GM21390 (cell line): ENCODE data around the gene SMIM13.

ENCODE experiments used
- ATAC-seq: cut with Tn5 transposase; IDR thresholded peaks from one replicate; pipeline ENCODE4 v1.9.1; 2021; ENCODE audit not compliant: unreplicated experiment

SMIM13 gene

DNA sequence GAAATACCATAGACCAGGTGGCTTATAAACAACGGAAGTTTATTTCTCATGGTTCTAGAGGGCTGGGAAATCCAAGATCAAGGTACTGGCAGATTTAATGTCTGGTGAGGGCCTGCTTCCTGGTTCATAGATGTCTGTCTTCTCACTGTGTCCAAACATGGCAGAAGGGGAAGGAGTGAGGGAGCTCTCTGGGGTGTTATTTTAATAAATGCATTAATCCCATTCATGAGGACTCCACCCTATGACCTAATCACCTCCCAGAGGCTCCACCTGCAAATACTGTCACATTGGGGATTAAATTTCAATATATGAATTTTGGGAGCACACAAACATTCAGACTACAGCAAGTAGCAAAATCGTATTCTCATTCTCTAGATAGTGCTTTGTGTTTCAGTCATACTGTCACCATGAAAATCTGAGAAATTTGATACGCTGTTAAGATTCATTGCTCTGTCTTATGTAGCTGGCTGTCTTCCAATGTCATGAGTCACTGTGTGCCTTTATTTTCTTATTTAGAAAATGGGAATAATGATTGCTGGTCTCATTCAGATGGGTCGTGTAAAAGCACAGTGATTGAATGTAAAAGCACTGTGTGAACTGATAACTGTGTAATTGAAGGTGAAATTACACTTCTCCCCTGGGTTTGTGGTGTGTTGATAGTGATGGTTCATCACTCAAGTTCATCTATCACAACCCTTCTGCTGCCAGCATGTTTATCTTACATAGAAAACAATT is 26.8 kb downstream of the SMIM13 start:
- ATAC-seq, result no peak

DNA sequence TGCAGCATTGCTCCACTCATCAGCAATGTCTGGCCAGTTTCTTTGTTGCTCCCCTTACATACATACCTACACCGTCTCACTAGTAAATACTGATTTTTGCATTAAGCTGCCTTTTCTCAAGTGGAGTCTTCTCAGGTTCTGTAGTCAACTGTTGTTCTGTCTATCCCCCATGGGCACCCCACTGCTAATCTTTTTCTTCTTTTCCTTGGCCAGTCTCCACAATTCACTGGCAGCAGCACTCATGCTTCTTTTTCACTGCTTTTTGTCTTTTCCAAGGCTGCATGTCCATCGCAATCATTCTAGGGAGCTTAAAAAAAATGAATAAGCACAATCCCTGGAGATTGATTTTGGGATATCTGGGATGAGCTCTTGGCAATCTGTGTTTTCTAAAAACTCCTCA is 28.2 kb downstream of the SMIM13 start:
- ATAC-seq, result no peak

DNA sequence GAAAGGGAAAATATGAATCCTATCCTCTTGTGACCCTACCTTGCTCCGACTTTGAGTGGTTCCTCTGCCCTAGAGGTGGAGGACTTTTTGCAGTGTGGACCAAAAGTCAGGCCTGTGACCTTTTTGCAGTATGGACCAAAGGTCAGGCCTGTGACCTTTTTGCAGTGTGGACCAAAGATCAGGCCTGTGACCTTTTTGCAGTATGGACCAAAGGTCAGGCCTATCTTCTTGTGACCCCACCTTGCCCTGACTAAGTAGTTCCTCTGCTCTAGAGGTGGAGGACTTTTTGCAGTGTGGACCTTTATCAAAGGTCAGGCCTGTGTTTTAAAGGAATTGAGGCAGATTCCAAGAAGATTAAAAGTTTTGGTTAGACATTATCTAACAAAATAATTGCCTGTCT is 28.7 kb downstream of the SMIM13 start:
- no peak for ATAC-seq

DNA sequence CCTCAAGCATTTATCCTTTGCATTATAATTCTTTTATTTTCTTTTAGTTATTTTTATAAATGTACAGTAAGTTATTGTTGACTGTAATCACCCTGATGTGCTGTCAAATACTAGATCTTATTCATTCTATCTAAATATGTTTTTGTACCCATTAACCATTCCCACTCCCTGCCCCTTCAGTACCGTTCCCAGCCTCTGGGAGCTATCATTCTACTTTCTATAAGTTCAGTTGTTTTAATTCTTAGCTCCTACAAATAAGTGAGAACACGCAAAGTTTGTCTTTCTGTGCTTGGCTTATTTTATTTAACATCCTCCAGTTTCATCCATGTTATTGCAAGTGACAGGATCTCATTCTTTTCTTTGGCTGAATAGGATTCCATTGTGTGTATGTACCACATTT is 30.3 kb downstream of the SMIM13 start:
- ATAC-seq, result no peak

DNA sequence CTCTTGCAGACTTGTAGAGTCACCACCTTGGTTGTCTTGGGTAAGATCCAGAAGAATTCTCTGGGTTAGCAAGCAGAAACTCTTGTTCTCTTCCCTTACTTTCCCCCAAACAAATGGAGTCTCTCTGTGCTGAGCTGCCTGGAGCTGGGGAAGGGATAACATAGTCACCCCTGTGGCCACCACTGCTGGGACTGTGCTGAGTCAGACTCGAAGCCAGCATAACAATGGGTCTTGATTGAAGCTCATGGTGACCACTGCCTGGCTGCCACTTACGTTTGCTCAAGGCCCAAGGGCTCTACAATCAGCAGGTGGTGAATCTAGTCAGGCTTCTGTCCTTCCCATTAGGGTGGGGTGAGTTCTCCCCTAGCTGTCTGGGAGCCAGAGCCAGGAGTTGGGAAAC is 33.2 kb downstream of the SMIM13 start:
- no peak for ATAC-seq

DNA sequence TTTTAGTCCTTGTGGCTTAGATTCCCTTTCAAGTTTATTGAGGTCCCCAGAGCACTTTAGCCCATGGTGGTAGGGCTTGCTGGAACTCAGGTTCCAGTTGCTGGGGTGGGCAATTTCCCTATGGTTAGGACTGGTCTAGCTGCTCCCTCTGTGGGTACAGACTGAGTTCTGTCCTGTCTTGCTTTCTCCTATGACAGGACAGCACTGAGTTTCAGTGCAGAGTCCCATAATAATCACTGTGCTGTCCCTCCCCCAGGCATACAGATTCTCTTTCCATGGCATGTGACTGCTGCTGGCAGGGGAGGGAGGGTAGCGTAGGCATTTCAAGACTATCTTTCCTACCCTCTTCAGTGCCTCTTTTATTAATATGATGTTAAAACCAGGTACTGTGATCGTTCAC is 35.0 kb downstream of the SMIM13 start:
- no peak for ATAC-seq

DNA sequence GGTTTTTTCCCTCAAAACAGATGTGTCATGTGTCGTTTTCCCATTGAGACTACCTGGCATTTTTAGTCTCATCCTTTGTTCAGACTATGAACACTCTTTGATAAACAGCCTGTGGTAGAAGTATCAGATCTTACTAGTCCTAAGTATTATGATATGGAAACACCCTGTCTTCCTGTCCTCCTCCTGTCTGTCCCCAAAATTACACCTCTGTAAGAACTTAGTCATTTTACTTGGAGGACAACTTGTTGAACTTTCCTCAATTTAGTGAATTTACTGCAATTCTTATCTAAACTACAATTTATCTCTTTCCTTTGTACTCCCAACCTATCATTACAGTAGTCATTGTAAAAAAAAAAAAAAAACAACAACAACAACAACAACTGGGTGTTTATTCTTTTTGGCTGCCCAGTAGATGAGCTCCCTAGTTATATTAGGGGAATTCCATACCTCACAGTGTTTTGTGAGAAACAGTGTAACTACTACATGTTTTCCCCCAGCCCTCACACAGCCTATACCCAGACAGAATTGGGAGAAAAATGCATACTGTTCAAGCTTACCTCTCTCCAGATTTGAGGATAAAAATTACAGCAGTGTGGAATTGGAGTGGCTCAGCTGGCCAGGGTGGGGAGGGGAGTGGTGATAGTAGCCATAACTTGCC is 36.4 kb downstream of the SMIM13 start:
- ATAC-seq, result no peak

DNA sequence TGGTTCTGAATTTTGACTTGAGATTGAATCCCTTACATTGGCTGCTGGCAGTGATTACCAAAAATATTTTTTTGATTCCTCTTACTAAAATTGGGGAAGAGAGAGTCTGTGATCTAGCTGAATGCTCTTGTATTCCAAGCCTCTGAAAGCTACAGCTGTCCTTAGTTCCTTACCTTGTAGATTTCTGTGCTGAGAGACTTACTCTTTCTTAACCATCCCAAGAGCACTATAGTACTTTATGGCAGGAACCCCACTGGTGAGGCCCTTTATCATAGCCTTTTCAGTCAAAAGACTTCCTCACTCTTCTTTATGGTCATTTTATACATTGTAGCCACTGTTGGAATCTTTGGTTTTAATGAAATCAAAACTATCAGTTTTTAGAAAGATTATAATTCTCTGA is 37.0 kb downstream of the SMIM13 start:
- no peak for ATAC-seq

DNA sequence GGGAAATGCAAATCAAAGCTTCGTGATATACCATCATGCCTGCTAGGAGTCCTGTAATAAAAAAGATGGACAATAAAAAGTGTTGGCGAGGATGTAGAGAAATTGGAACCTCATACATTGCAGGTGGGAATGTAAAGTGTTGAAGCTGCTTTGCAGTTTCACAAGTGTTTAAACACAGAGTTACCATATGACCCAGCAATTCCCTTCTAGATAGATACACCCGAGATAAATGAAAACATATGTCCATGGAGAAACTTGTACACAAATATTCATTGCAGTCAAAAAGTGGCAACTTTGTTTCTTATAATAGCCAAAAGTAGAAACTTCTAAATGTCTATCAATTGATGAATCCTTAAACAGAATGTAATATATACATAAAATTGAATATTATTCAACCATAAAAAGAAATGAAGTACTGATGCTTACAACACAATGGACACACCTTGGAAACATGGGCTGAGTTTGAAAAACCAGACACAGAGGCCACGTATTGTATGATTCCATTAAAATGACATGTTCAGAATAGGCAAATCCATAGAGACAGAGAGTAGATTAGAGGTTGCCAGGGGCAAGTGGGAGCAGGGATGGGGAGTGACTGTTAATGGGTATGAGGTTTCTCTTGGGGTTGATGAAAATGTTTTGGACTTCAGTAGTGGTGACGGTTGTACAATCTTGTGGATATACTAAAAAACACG is 38.7 kb downstream of the SMIM13 start:
- ATAC-seq, result no peak

DNA sequence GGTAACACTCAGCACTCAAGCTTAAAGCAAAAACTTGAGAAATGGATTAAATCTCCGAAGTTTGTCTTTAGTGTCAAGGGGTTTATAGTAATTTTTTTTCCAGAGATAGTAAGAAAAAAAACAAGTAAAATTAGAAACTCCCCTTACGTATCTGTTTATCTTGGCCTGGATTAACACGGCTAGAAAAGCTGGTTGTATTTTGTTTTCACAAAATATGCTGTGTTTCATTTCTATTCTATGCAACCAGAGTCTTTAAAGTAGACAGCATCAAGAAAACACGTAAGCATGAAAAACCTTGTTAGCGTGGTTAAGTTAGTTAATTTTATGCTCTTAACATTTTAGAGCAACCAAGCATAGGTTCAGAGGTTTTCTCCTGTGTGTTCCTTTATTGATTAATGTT is 39.6 kb downstream of the SMIM13 start:
- ATAC-seq, result no peak

DNA sequence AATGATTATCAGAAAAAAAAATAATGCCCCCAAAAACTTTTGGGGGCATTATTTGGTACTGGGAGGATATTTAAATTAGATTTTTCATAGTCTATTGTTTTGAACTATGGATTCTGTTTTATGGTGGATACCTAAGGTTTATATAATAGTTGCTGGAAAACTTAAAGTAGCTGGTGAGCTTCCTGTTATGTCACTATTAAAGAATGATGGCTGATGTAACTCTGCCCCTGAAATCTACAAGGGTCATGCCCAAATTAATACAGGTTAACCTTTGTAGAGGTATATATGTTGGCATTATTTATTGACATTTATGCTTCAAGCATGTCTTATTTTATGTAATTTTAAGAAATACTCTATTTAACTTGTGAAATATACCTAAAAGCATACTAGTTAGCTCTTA is 43.2 kb downstream of the SMIM13 start:
- no peak for ATAC-seq

DNA sequence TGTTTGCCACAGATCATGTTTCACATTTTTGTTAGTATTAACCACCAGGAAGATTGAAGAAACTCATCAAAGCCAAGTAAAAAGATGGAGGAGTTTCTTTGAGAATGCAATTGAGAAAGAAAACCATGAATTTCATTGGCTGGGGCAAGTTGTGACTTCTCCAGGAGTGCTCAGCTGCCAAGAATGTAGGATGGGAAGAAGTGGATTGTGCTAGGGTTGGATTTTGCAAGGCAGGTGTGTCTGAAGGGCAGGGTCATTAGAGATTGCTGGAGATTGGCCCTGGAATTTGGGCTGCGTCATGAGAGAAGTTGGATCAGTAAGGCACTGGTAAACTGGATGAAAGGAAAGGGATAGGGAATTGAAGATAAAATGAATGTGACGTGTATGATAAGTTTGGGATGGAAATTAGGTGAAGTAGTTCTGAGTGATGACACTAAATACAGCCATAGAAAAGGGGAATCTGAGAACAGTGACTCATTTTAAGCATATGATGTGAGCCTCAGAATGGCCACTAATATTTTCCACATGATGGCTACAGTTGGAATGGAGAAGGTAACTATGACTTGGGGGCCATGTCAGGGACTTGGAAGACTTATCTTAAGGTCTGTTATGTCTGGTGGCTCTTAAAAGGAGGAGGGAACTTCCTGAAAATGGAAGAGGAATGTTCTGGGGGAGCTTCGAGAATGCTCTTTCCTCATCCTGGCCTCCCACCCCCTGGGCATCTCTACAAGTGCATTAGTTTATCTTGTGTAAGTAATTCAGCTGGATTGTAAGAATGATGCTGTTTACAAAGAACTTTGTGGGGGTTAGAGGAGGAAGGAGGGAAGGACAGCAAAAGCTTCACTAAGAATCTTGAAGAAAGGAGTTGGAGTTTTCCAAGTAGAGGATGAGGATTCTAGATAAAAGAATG is 45.7 kb downstream of the SMIM13 start:
- no peak for ATAC-seq

DNA sequence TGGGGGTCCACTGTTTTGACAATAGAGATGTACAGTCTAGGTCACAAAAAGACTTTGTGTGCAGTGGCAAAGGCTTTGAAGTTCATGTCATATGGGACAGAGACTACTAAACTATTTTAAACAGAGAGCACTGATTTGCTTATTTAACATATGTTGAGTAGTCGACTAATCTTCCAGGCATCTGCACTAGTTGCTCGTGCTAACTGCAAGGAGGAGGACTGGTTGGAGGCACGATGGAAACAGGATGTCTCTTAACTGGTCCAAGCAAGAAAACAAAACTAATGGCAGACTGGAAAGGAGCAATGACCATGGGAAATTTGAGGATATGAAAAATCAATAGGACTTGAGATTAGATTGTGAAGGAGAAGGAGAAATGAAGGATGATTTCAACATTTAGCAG is 46.4 kb downstream of the SMIM13 start:
- ATAC-seq, result no peak

DNA sequence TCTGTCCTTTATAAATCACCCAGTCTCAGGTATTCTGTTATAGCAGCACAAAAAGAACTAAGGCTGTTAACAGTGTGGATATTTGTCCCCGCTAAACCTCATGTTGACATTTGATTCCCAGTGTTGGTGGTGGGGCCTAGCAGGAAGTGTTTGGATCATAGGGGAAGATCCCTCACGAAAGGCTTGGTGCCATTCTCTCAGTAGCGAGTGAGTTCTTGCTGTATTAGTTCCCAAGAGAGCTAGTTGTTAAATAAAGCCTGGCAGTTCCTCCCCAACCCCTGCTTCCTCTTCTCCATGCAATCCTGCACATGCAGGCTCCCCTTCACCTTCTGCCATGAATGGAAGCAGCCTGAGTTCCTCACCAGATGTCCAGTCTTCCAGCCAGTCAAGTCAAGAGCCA is 47.7 kb downstream of the SMIM13 start:
- ATAC-seq, result no peak

DNA sequence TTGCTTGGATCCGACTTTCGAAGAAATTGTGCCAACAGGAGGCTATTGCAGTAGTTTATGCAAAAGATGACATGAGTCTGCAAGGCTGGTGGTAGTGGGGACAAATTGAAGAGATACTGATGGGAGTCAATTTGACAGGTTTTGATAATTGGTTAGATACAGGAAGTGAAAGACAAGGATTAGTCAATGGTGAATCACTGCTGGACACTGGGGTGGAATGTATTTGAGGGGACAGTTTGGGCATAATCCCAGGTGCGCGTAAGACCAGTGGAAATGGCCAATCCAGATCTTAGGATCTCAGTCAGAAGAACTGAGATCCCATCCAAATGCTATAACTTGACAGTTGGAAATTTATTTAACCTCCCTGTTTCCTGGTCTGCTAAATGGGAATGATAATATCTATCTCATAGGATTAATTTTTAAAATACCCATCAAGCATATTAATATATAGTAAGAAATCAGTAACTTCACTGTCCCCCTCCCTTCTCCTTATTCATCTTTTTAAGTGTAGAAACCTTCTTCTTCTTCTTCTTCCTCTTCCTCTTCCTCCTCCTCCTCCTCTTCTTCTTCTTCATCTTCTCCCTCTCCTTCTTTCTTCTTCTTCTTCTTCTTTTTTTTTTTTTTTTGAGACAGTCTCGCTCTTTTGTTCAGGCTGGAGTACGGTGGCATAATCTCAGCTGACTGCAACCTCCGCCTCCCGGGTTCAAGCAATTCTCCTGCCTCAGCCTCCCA is 48.8 kb downstream of the SMIM13 start:
- no peak for ATAC-seq

DNA sequence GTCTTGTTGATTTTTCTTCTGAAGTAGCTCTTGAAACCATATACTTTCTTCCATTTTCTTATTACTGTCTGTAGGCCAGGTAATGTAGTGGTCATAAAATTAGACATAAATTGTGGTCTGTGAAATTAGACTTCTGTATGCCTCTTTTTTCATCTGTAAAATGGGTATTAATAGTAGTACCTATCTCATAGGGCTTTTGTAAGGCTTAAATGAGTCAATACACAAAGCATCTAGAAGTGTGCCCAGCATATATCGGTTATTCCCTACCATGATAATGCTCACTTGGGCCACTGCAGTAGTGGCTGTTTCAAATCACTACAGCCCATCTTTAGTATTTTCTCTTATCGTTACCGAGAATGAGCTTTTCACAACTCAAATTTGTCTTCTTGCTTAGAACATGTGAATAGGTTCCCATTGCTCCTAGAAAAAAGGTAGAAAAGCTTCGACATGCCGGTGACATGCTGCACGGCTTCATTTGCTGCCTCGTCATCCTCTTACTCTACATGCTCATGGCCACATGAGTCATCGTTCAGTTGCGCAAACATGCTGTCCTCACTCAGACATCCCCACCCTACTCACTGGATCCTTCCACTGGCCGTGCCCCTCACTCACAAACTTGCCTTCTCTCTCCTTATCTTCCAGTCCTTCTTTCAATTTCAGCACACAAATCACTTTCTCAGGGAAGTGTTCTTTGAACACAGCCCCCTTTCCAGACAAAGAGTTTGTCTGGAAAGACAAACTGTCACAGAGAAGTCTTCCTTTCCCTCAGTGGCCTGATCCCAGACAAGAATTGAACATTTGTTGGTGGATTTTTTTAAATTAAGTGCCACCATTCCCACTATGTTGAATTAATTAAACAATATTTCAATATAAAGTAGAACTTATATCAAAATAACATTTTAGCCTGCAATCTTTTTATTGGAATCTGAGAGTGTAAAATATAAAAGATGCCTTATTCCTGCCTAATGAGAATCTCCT is 50.0 kb downstream of the SMIM13 start:
- ATAC-seq, result no peak

DNA sequence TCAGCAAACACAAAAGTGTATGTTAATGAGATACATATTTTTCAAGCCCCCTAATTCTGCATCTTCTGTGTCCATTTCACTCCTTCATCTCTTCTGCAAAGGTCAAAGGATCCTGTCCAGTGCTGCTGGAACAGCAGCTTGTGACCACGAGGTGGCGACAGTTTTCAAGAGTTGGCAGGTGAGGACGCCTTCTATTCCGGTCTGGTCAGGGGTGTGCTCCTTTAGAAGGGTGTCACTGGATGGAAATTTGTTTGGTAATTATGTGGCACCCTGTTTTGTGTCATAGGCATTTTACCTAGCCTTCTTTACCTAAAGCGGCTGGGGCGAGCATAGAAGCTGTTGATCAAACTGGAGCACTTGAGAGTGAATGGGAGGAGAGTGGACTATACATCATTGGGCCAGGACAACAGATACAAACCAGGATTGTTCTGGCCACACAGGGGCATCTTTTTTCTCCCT is 50.8 kb downstream of the SMIM13 start:
- ATAC-seq, result peak; percentile 94

DNA sequence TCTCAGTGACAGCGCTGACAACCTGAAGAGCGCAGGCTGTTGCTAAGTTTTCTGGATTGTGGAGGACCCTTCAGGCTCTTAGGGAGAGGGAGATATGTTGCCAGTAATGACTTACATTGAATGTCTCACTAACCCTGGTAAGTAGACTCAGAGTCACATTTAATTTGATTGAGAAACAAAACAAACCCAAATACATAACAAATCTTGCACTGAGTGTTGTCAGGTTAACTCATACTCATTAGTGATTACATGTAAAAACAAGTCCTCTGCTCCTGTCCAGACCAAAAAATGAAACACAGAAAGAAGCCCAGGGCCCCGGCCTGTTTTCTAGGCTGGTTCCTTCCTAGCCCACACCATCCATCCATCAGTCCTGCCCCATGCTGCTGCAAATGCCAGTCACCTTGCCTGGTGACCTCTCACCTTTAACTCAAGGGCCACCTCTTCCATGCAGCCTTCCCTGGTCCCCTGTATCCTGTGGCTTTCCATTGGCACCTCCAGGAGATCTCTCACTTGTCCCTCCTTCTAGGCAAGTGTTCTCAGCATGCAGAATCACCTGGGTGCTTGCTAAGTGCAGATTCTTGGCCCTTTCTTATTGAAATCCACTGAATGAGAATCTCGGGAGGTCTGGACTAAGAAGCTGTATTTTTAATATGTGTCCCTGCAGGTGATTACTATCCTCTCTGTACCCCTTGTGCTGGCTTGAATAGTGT is 52.6 kb downstream of the SMIM13 start:
- no peak for ATAC-seq

DNA sequence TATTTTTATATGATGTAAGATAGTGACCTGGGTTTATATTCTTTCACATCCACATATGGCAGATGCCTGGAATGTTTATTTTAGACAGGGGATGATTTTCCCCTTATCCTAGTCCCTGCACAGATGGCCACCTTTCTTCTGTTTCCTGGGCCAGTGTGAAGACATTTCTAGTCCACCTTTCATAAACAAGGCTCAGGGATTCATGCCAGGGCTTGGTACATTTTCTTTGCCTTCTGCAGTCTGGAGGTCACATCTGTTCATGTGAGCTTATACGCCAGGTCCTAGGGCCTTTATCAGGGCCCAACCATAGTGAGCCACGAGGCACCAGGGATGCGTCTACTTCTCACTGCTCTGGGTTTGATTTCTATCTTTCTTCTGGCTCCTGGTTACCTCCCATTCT is 55.9 kb downstream of the SMIM13 start:
- no peak for ATAC-seq
